SIG-M5 treated with dmso at 0.1 percent for 504 hours (cell line): ENCODE results near the gene GOLM1.
"Not testable (repeated sequence)": the region's sequence is repeated elsewhere in the genome, so short reads cannot be mapped to it uniquely, and the experiment has no call there.

Experiments used
- DNase-seq: peaks from one replicate; lab custom pipeline; 2025; ENCODE audit not compliant: unreplicated experiment; lab: John Stamatoyannopoulos, UW

GOLM1 gene

DNA sequence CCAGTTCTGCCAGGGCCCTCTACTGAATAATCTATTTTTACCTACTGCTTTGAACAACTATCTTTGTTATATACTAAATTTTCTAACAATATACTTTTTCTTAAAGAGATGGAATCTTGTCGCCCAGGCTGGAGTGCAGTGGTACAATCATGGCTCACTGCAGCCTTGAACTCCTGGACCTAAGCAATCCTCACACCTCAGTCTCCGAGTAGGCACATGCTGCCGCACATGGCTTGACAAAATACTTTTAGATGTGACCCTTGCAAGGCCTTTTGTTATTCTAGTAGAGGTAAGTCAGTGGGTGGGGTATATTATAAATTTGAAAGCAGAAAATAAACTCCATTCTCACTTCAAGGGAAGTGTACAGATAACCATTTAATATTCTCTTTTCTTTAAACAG is 7.9 kb downstream of the GOLM1 start:
- no peak for DNase-seq

DNA sequence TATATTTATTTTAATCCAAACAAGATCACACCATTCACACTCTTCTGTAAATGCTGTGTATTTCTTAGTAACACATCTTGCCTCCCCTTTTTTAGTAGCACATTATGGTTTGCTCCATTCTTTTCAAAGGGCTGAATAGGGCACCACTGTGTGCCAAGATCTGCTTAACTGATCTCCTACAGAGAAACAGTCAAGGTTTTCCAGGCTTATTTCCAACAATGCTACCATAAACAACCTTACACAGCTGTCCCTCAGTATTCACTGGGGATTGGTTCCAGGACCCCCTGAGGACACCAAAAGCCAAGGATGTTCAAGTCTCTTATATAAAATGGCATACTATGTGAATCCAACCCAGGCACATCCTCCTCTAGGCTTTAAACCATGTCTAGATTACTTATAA is 16.5 kb downstream of the GOLM1 start:
- DNase-seq = no peak

DNA sequence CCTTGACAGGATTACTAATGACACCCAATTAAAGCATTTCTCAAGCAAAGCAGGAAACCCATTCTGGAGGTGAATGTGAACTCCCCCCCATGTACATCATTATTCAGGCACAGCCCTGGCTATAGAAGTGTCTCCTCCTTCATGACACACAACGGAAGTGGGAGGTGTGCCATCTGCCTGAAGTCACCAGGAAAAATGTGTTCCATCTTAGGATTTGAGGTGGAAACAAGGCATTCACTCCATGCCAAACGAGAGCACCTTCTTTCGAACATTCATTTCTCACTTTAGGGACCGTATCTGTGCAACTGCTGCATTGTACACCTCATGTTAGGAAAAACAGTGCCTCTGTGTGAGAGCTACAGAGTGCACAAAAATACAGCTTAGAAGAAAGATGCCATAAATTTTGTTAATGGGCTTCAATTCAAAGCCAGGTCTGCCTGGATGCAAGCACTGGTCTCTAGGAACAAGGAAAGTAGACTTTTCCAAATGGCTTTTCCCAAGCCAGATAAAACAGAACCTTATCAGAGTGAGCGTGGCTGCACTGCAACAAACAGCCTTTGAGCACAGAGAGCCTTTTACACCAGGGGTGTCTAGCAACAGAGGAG is 19.4 kb downstream of the GOLM1 start:
- no peak for DNase-seq

DNA sequence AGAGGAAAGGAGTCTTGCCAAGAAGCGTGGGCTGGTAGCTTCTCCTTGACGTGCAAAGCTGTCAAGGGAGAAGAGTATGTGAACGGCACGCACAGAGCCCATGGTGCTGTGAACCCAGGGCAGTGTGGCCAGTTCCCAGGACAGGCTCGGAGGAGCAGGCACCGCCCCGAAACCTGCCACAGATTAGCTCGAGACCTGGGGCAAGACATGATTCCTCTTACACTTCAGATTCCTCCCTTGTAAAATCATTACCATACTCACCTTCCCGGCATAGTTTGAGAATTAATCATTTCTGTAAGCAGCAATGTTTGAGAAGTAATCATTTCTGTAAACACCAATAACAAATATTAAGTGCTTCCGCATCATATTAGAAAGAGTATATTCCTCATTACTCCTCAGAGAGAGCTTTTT is 19.9 kb downstream of the GOLM1 start:
- DNase-seq = no peak

DNA sequence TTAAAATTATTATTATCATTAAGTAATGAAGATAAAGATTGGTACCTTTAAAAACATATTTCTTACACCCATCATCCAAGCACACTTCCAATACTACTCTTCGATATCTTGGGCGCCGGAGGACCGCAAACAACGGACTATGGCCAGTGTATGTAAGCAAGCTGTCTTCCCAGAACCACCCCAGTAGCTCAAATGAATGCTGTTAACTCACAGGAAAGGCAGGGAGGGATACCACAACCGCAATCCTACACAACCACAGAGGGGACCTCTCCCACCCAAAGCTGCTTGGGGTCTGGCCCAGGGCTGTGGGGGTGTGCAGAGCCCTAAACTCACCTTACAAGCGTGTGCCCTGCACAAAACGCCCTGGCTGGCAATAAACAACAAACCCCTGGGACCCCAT is 20.6 kb downstream of the GOLM1 start:
- no peak for DNase-seq

DNA sequence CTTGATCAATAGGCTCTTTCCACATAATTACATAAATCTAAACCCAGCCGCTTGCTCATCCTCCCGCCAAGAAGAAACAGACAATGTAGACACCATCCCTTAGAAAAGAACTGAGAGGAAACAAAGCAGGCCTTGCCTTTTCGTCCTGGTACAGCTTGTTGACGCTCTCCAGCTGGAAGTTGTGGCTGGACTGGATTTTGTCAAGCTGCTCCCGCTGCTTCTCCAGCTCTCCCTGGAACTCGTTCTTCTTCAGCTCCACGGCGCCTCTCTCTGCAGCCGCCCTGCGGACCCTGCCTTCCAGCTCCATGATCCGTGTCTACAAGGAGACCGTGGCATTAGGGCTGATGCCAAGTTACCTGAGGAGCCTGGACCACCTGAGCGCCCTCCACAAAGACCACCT is 22.1 kb downstream of the GOLM1 start:
- DNase-seq = no peak

DNA sequence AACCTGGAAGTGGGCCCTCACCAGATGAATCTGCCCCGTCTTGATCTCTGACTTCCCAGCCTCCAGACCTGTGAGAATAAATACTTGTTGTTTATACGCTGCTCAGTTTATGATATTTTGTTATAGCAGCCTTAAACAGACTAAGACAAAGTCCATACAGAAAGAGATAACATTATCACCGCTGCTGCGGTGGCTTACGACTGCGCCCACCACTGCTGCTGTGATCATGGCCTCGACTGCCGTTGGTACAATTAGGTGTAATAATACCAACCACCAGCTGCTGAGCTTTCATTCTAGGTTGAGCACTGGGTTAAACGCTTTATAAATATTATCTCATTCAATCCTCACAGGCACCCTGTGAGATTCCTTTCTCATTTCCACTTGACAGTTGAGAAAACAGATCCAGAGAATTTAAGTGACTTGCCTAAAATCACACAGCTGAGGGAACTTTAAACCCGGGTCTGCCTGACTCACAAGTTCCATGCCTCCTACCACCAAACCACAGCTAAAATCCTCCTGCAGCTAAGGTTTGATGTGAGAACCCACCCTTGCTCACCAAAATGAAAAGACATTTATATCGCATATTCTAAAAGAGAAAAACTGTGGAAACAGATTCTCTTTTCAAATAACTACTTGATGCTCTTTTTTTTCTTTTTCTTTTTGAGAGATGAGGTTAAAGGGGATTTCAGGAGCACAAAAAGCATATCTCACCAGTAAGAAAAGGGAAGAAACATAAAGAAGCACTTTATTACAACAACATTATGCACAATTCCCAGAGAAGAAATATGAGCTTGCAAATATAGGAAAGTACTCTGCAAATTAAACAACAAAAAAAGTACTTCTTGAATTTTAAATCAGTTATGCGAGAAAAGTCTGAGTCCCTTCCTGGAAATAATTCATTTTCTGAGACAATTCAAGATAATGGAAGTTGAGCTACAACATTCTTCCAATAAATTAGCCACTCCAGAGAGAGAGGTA is 23.9 kb downstream of the GOLM1 start:
- DNase-seq = no peak

DNA sequence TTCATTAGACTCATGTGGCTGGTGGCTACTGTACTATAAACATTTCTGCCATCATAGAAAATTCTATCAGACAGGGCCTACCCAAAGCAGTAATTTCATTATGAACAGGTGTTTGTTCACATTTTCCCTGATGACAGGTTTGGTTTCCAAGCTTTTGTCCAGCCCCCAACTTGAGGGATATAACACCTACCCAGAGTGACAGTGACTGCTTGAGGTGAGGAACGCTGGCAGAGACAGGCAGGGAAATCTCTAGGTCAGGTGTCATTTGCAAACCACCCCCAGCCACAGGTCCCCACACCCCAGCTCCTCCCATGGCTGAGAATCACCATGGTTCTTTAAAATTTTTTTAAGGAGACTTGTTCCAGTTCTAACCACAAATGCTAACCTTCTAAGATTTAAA is 25.5 kb downstream of the GOLM1 start:
- no peak for DNase-seq

DNA sequence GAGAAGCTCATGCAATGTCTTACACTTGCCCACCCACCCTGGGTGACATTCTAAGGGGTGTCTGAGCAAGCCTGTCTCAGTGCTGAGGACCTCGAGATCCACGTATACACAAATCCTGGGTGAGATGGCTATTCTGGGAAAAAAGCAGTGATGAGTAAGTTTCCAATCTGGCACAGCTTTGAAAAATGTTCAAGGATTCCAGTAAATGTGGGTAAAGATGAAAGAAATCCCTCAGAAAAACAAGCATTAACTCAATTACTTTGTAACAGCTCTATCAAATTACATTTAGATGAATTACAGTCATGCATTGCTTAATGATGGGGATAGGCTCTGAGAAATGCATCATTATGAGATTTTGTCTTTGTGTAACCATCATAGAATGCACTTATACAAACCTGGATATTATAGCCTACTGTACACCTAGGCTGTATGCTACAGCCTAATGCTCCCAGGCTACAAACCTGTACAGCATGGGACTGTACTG is 26.9 kb downstream of the GOLM1 start:
- no peak for DNase-seq

DNA sequence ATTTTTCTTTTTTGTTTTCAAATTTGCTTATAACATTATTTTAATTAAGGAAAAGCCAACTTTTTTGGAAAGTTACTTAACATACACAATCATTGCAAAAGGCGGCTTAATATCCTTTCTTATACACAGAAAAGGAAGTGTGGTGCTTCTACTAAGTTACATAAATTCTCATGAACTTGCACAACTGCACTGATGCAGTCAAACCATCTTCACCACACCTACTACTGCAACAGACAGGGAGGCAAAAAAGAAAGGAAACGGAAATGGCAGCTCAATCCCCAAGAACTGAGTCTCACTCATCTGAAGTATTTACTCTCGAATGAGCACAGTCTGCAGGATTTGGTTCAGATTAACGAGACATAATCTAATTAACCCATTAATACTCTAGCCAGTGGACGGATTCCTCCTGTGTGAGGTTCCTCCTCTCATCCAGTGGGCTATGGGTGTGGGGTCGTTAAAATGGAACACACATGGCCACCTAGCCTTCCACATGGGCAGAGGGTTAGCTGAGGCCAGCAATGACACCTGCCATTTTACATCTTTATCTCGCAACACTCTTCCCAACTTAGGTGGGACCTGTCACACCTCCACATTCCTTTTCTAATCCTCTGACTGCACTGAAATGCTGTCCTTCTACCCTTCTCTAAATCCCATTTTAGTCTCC is 30.0 kb downstream of the GOLM1 start:
- peak; percentile 91 for DNase-seq

DNA sequence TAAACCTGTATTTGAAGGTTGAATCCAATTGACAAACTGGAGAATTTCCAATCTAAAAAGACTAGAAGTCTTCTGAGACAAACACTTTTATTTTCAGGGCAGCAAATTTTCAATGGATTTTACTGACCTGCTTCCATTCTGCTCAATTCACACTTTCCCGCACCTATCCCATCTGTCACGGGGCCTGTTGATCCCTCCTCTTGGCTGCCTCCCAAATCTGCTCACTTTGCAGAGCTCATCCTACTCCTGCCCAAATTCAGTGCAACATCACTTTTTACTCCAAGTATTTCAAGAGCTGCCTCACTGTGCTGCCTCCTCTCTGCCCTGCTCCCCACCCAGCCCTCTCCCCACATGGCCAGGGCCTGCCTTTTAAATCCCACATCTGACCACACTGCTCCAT is 35.1 kb downstream of the GOLM1 start:
- no peak for DNase-seq

DNA sequence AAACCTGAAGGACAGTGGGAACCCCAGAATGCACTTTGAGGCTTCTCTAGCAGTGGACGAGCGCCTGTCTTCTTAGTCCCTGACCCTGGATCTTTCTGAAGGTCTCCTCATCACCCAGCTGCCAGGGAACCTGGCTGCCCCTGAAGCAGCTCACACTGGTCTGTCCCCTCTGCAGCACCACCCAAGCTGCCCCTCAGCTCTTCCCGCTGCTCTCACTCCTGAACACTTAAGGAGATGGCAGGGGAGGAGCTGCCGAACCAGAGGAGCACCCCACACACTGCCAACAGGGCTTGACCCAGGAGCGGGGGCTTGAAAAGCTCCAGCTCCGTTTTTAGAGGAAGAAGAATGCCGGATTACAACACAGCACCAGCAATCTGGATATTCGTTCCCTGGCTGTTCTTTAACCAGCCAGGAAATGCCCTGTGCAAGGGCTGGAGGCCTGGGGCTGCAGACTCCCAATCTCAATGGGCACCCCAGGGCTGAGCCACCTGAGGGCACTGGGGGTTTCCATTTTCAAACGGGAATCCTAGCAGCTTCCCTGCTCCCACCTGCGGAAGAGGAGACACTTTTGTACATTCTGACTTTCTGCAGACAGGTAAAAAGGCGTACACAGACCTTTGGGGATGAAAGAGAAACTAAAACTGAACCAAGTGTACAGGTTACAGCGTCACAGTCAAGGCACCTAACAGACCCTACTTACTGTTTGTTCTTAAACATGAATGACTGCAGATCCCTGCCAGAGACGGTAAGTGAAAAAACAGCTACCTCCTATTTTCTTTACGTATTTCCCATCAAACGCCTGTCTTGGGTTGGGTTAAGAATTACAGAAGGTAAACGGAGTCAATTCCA is 36.3 kb downstream of the GOLM1 start:
- no peak for DNase-seq

DNA sequence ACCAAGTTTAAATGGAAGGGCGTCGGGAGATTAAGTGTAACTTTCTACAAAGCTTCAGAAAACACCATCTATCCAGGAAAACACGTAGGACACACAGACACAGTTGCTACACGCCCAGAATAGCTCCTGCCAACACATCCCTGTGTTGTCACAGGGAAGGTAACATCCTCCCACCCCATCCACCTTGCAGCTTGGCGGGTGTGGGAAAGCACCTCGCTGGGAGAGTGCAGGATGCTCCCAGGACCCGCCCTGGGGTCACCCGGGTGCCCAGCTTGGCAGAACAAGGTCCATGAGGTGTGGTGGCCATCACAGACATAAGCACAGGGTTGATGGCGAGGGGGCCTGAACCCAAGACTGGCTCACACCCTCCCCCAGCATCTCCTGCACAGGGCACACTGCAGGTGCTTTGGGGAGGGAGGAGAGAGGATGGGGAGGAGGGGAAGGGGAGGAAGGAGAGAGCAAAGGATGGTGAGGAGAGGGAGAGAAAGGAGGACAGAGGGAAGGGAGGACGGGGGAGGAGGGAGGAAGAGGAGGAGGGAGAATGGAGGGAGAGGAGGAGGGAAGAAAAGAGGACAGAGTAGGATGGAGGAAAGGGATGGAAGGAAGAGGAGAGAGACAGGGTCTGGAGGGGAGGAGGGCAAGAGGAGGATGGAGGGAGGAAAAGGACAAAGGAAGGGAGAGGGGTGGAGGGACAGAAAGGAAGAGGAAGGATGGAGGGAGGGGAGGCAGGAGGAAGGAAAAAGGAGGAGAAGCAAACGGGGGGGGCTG is 37.2 kb downstream of the GOLM1 start:
- no peak for DNase-seq

DNA sequence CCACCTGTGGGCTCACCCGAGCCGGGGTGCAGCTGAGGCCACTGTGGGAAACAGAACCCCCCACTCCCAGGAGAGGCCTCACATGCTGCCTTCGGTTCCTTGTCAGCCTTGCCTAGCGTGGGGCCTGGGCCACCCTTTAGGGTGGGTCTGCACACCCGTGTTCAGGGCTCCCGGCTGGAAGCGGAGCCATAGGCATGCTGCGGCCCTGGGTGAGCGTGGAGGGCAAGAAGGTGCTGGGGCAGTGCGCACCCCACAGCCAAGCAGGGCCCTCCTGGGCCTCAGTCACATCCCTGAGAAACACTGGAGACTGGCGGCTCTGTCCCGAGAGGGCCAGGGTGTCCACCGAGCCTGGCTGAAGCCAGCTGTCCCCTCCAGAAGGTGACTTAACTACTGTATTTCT is 41.9 kb downstream of the GOLM1 start:
- DNase-seq = no peak

DNA sequence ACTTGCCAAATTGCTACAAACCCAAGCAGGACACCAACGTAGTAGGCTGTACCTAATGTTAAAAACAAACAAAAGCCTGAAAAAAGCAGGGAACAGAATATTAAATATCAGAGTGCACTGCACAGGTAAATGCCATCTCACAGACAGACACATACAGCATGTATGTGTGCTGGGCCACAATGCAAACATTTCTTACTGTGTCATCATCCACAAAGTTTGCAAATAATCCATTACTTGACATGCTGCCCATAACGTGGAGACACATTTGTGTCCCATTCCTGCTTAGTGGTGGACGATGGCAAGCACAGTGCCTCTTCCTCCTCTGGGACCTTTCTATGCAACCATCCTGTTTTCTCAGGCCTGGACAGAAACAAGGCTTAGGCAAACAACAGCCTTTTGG is 44.7 kb downstream of the GOLM1 start:
- no peak for DNase-seq

DNA sequence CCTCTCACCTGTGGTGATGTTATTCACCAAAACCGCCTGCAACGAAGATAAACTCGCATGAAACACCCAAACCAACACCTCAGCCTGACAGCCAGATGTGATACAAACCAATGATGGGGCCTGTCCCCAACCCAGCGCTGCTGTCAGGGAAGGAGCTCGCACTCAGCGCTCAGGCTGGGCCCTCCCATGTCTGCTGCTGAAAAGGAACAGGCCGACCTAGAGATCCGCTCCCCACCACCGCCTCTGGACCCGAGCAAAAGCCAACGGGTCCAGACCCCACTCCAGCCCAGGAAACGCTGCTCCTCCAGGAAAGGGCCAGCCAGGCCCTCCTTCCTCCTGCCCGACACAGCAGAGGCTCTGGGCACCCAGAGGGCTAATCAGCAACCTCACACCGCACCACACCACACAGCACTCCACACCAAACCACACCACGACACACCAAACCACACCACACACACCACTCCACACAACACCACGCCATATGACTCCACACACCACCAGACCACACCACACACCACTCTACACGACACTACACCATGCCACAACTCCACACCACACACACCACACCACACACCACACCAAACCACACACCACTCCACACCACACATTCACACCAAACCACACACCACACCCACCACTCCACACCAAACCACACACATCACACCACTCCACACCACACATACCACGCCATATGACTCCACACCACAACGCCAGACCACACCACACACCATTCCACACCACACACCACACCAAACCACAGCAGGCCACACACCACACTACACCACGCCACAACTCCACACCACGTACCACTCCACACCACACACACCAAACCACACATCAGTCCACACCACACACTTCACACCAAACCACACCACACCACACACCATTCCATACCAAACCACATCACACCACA is 46.5 kb downstream of the GOLM1 start:
- no peak for DNase-seq

DNA sequence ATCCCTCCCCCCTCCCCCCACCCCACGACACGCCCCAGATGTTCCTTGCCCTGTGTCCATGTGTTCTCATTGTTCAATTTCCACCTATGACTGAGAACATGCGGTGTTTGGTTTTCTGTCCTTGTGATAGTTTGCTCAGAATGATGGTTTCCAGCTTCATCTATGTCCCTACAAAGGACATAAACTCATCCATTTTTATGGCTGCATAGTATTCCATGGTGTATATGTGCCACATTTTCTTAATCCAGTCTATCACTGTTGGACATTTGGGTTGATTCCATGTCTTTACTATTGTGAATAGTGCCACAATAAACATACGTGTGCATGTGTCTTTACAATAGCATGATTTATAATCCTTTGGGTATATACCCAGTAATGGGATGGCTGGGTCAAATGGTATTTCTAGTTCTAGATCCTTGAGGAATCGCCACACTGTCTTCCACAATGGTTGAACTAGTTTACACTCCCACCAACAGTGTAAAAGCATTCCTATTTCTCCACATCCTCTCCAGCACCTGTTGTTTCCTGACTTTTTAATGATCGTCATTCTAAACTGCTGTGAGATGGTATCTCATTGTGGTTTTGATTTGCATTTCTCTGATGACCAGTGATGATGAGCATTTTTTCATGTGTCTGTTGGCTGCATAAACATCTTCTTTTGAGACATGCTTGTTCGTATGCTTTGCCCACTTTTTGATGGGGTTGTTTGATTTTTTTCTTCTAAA is 51.2 kb downstream of the GOLM1 start:
- DNase-seq = not testable (repeated sequence)

DNA sequence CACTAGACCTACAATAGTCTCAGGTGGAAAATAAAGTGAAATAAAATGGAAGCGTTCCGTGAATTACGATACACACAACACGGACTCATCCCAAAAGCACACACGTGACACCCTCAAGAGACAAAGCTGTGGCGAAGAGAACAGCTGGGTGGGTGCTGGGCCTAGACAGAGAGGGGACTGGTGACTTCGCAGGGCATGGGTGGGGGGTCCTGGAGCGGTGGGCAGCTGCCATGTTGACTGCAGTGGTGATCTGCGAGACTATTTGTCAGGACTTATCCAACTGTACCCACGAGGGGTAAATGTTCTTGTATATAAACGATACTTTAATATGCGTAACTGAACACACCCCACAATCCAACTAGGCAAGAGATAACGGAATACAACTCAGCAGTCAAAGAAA is 52.0 kb downstream of the GOLM1 start:
- DNase-seq = no peak
